DMS53 treated with DMSO at 0.1 percent for 48 hours (cell line): Measurements from ENCODE around the gene ZNF616.
A peak's percentile ranks its signal among the peaks of the same experiment; 100 is the strongest.

Source experiments
- DNase-seq: peaks from one replicate; lab custom pipeline; 2025; ENCODE audit not compliant: unreplicated experiment; lab: John Stamatoyannopoulos, UW

The ZNF616 gene

GRCh38 chr19:52139252-52140031 lies at the start of gene ZNF616:
ZNF616 (minus strand) TSS chr19:52139938; CDS start chr19:52130512, 9,426 bp downstream.
- peak; percentile 88 for DNase-seq

- no peak for DNase-seq
Observed at GRCh38 chr19:52188822-52189734, 49.3 kb upstream of the ZNF616 start.

DNA sequence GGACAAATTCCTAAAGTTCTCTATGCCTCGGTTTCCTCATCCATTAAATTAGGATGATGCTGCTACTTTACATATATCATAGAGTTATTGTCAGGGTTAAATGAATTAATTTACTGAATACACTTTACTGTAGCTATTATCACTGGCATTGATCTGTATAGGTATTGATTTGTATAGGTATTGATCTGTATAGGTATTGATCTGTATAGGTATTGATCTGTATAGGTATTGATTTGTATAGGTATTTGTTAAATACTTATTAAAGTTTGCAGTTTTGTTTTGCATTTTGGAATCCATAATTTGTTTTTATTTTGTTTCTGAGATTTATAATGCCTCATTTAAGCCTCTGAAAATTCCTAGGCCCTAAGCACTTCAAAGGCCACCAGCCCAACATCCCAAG lies 47.7 kb upstream of the ZNF616 start:
- DNase-seq: no peak

- DNase-seq: no peak
Observed at GRCh38 chr19:52176574-52176973, 36.8 kb upstream of the ZNF616 start.

DNA sequence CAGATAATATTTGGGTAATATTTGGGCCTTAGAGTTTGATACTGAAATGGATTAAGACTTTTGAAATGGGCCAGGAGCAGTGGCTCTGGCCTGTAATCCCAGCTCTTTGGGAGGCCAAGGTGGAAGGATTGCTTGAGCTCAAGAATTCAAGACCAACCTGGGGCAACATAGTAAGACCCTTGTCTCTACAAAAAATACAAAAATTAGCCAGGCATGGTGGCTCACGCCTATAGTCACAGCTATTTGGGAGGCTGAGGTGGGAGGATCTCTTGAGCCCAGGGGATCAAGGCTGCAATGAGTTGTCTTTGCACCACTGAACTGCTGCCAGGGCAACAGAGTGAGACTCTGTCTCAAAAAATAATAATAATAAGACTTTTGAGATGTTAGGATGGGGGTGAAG lies 32.6 kb upstream of the ZNF616 start:
- no peak for DNase-seq

GRCh38 chr19:52171321-52172169 lies 31.8 kb upstream of the ZNF616 start, which contains the start of gene ZNF836:
ZNF836 (minus strand) TSS chr19:52171621; CDS start chr19:52168072, 3,549 bp downstream.
- DNase-seq: peak; percentile 59

DNA sequence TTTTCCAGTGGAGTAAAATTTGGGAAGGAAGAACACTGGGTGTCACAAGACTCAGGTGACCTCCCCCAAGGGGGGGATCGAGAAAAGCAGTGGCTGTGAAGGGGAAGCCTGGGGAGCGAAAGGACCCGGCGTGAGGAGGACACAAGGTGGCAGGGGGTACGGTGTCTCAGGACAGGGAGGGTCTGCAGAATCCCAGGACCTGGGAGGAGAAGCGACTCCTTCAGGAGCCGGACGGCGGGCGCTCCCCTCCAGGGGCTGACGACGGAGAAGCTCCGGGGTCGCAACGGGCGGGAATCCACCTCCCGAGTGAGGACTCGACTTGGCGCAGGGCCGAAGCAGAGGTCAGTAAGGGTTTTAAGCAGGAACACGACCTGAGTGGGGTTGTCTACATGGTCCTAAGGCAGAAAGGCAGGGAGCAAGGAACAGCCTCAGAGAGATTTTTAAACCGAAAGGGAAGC lies 31.2 kb upstream of the ZNF616 start:
- DNase-seq: no peak

- DNase-seq: no peak
Observed at GRCh38 chr19:52170304-52170703, 30.6 kb upstream of the ZNF616 start.

- DNase-seq: no peak
Observed at GRCh38 chr19:52155596-52156359, 16.0 kb upstream of the ZNF616 start.

GRCh38 chr19:52148256-52148655 lies 8.5 kb upstream of the ZNF616 start:
- no peak for DNase-seq

GRCh38 chr19:52142001-52142595 lies 2.4 kb upstream of the ZNF616 start:
- DNase-seq: no peak

DNA sequence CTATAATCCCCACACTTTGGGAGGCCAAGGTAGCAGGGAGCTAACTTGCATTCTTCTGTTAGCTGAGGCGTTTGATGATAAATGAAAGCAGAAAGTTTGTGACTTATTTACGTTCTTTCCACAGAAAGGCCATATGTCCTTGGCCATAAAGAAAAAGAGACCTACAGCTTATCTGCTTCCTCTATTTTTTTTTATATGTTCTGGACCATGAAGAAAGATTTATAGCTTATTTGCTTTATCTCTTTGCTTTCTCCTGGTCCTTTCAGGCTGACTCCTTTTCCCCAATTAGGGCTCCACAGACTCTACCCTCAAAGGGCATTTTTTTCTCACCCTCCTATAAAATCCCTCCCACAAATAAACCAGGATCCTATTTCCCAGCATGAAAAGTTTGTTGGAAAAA lies 1.5 kb upstream of the ZNF616 start:
- no peak for DNase-seq

DNA sequence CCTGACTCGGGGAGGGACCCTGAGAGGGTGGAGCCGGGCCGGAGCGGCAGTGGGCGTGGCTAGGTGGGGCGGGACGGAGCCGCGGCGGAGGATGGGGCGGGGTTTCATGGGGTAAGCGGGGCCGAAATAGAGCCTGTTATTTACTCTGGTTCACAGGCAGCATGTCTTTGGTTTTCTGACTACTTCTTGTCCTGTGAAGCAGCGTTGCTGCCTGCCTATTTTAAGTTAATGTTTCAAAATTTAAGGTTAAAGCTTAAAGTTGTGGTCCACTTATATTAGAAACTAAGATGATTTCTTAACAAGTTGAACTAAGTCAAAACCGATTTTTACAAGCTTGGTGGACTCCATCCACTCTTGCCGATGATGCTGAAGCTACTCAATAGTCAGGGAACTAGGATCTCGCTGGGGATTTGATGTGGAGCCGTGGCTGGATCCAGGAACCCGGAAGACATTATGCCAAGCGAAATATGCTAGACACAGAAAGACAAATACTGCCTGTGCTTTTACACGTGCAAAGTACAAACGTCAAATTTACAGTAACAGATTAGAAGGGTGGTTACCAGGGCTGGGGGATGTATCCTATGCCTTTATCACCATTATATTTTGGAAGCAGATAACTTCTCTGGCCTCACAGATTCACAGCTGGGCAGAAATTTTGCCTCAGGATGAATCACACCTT lies 433 bp upstream of the ZNF616 start:
- peak; percentile 64 for DNase-seq

- no peak for DNase-seq
Observed at GRCh38 chr19:52138983-52139251, 821 bp downstream of the ZNF616 start.

DNA sequence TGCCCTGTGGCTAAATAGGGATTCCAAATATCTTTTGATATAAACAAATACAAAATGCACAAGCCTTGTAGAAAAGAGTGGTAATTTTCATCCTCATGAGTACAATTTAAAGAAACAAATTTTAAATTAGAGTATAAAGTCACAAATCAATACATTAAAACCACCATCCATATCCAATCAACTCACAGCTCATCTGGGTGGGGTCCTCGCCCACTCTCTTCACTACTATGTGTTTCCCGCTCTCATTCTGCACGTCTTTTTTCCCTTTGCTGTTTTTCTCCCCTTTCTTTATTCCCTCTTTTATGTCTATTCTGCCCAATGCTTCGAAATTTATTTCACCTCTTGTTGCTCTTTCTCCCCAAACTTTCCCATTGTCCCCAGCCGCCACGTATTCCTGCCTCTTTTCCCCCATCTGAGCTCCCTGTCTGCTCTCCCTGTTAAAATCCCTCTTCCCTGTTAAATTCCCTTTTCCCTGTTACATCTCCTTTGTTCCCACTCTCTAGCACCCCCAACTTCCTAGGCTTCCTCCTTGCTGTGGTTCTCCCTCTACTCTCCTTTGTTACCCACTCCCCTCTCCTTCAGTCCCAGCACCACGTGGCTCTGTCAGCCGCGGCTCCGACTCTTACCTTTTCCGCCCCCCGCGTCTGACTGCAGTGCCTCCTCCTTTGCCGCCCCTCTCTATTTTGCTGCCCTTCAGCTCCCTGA lies 1.3 kb downstream of the ZNF616 start:
- no peak for DNase-seq

DNA sequence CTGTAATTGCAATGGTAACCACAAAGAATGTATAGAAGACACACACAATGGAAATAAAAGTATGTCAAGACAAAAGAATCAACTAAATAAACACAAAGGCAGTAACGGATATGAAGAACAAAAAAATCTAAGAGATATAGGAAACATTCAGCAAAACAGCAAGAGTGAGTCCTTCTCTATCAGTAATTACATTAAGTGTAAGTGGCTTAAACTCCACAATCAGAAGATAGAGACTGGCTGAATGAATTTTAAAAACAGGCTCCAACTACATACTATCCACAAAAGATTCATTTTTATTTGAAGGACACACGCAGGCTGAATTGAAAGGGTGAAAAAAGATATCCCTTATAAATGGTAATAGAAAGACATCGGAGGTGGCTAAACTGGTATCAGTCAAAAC lies 19.5 kb downstream of the ZNF616 start:
- no peak for DNase-seq

DNA sequence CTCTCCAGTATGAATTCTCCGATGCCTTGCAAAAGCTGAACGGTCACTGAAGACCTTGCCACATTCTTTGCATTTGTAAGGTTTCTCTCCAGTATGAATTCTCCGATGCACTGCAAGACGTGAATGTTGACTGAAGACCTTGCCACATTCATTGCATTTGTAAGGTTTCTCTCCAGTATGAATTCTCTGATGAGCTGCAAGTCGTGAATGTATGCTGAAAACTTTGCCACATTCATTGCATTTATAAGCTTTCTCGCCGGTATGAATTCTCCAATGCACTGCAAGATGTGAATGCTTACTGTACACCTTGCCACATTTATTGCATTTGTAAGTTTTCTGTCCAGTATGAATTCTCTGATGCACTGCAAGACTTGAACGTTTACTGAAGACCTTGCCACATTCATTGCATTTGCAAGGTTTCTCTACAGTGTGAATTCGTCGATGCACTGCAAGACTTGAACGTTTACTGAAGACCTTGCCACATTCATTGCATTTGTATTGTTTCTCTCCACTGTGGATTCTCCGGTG lies 24.1 kb downstream of the ZNF616 start:
- DNase-seq: no peak

GRCh38 chr19:52114691-52115090 lies 25.0 kb downstream of the ZNF616 start:
- no peak for DNase-seq

DNA sequence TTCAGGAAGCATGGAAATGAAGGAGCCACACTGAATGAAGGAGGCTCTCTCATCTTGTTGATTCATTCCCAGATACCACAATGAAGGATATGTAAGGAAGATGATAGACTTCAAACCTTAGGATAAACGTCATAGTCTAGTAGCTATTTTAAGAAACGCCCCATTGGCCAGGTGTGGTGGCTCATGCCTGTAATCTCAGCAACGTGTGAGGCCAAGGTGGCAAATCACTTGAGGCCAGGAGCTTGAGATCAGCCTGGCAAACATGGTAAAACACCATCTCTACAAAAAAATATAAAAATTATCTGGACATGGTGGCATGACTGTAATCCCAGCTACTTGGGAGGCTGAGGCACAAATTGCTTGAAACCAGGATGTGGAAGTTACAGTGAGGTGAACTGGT lies 27.1 kb downstream of the ZNF616 start:
- DNase-seq: no peak
